Ammon's horn (tissue), 1 donor: Measurements from ENCODE around the gene CADPS2.

Experiments used
- DNase-seq: peaks from one replicate; pipeline ENCODE4 v3.0.0-alpha.2; 2016; ENCODE audit warnings: low spot score

CADPS2 gene

DNA sequence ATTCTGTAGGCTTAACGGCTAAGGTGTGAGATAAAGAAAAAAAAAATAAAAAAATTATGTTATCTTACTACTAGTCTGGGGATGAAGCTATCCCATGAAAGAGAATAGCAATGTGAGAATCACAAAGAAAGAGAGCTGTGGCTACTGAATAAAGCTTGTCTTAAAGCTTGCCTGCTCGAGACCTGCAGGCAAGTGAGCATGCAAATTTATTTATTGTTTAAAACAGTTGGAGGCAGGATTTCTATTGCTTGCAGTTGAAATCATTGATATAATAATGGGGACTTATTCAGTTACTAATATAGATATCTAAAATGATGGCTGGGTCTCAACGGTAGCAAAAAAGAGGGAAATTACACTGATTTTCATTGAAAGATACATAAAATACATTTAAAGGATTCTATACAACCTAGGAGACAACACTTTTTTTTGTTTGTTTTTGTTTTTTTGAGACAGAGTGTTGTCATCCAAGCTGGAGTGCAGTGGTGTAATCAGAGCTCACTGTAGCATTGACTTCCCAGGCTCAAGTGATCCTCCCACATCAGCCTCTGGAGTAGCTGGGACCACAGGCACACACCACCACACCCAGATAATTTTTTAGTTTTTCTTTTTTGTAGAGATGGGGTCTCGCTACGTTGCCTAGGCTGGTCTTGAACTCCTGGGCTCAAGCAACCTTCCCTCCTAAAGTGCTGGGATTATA, 437.2 kb downstream of the CADPS2 start:
- no peak for DNase-seq

DNA sequence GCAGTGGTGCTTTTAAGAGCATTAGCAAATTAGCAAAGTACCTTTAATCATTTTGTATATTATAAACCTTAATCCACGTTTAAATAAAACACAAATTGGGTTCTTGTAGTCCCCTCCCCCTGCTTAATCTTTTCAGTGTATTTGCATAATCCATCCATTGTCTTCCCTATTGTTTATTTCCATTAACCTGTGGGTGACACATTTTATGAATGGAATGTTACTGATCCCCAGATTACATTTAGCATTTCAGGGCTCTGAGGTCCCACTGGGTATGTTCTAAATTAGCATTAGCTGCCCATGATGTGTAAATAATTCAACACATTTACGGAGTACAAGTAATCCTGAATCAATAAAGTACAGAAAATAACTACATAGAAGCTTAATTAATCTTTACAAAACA, 443.3 kb downstream of the CADPS2 start:
- DNase-seq, result no peak

GRCh38 chr7:122438492-122438891, 447.8 kb downstream of the CADPS2 start:
- DNase-seq, result no peak

DNA sequence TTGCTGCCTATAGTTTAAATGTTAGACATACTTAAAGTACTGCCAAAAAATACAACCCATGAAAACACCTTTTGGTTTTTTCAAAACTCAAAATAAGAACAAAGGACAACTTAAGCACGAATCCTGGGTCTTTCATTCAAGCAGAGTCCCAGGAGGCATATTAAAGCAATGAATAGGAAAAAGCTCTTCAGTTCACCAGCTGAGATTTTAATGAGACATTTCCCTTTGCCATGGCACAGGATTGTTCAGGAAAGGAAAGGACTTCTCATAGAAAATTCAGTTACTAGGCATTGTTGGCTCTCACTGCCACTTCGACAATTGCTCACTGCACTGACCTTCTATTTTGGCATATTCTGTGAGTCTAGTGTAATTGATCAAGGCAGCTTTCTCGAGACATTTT, 448.3 kb downstream of the CADPS2 start:
- peak; percentile 12 for DNase-seq

- DNase-seq, result no peak
These were observed 452.5 kb downstream of the CADPS2 start for GRCh38 chr7:122433765-122434164.

DNA sequence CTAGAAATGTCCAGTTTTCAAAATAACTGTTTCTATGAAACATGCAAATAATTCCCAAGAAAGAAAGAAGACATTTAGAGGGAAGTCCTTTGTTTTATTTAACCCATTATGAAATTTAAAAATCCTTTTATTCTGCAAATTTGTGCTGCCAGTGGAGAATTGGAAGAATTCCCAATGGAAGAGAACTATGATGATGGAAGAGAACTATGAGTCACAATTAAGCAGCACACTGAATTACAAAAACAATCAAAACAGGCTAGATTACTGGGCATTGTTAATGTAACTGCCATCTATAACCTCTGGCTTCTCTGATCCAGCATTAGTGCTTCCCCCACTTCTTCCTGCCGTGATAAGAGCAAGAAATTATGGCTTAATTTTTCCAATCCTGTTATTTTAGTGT, 455.6 kb downstream of the CADPS2 start:
- peak; percentile 17 for DNase-seq

DNA sequence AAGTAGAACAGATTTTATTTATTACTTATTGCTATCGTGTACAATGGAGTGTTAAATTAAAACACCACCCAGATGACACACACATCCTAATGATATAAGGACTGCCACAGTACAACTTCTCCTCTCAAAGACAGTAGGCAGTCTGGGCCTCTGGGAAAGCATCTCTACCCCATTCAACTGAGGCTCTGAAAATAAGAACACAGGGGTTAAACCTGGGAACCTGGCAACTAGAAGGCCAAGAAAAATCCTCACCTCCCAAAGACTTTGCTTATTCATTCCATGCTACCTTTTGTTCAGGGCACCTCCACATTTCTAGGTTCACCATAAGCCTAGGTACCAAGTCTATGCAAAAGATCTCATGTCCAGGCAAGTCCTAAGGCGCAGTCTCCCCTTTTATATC, 456.3 kb downstream of the CADPS2 start:
- no peak for DNase-seq

- DNase-seq, result no peak
These were observed 460.5 kb downstream of the CADPS2 start for GRCh38 chr7:122425731-122426130.

- DNase-seq, result no peak
These were observed 462.7 kb downstream of the CADPS2 start for GRCh38 chr7:122423591-122423990.

GRCh38 chr7:122416336-122416735, 469.9 kb downstream of the CADPS2 start:
- DNase-seq, result no peak

- DNase-seq, result no peak
These were observed 470.8 kb downstream of the CADPS2 start for GRCh38 chr7:122415510-122415909.

DNA sequence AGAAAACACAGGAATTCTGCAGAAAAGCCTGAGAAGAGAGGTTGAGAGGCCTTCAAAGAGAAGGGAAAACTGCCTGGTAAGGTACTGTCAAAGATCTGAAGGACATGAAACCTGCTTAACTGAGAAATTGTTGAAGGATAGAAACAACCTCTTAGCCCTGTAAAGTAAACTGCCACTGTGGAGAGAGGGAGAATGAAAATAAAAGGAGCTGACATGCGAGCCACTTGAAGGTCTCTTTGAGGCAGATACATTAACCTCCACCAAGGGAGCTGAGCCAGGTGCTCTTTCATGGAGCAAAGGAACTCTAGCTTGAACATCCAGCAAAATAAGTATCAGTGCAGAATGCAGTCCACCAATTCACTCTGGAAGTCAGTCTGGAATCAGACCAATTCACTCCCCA, 472.9 kb downstream of the CADPS2 start:
- DNase-seq, result no peak

DNA sequence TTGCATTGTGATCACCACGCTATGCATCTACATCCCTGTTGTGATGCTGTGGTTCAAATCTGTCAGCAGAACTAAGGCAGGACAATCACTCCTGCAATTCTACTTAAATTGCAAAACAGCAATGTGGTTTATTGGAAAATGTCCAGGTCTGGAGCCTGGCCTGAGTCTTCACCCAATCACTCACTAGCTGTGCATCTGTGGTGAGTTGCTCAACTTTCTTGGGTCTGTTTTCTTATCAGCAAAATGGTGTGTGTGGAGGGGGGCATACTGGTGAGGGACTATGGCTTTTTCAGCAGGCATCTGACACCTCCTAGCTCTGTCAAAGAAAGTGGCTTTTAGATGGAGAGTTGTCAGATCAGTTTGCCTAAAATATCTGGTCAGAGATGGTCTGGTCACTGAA, 473.4 kb downstream of the CADPS2 start:
- no peak for DNase-seq

DNA sequence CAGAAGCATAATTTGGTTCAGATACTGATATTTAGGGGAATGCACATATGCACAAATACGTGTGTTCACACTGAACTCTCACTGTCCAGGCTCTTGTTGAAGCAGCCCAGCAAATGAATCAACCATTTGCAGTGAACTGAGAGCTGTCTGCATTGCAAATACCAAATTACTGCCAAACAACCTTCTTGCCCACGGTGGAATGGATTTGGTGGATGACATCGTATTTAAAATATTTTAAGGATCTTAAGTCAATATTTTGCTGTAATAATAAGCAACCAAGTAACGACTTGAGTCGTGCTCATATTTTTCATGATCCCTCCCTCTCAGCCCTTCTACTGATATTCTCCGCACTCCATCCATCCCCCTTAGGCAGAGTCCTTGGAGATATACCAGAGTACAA, 473.8 kb downstream of the CADPS2 start:
- DNase-seq, result no peak

DNA sequence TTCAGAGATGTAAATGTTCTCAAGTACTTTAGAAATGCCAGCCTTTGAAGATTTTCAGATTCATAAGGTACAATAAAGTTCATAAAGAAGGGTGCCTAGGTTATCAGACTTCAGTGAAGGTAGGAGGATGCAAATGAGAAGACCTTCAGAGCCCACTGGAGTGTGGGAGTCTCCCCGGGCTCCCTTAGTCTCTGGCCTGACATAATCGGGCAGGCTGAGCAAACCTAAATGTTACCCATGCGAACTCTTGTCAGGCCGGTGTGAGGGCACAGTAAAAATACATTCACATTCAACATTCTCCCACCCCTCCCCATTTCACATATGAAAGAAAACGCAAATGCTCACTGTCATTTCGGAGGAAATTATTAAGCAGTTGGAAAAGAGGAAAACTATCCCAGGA, 479.1 kb downstream of the CADPS2 start:
- DNase-seq, result no peak

- no peak for DNase-seq
These were observed 483.1 kb downstream of the CADPS2 start for GRCh38 chr7:122403113-122403512.

GRCh38 chr7:122402235-122402634, 484.0 kb downstream of the CADPS2 start:
- DNase-seq, result no peak

GRCh38 chr7:122397381-122397780, 488.9 kb downstream of the CADPS2 start:
- no peak for DNase-seq

GRCh38 chr7:122394512-122394911, 491.7 kb downstream of the CADPS2 start:
- no peak for DNase-seq

DNA sequence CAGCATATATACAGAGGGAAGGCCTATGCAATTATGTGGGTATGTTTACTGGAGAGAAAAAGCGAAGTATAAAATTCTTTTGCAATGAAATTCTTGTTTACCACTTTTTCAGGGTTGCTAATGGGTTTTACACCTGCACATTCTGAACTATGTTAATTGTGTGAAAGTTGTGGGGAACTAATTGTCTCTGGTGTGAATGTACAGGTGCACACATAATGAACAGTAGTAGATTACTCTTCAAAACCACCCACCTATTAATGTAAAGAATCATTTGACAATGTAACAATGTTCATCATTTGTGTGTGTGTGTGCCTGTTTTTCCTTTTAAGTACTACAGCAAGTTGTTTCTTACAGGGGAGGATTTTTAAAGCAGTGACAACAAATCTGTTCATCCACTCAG, 501.7 kb downstream of the CADPS2 start:
- DNase-seq, result no peak

- DNase-seq, result no peak
These were observed 502.3 kb downstream of the CADPS2 start for GRCh38 chr7:122383934-122384333.

DNA sequence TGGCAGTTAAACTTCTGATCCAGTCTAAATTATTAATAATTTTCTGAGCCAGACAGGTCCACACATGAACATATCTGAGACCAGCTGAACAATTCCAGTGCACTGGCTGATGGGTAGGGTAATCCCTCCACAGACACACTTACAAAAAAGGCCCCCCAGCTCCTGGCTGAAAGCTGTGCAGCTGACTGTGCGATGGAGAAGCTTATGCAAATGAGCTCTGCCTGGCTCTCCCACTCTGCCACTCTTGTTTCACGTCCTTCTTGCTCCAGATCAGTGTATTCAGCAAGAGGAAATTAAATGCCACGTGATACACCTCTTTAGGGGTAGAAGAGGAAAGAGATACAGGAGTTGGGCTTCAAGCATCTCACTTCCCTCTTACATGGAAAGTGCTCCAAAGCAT, 505.3 kb downstream of the CADPS2 start:
- DNase-seq, result no peak

DNA sequence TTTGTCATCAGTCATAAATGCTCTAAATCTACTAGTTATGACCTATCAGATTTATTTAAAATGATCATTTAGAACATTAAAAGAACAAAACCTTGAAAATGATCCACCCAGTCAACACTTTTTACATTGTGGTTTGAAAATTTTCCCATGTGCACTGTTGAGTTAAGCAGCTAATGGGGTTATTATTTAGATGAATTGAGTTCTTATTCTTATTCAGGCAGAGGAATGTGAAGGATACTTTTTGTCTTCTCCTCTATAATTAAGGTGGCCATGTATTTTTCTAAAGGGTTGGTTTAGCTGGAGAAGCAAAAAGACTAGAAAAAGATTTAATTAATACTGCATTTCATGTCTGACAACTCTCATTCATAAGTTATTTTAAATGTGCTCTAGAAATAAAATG, 506.8 kb downstream of the CADPS2 start:
- DNase-seq, result no peak

DNA sequence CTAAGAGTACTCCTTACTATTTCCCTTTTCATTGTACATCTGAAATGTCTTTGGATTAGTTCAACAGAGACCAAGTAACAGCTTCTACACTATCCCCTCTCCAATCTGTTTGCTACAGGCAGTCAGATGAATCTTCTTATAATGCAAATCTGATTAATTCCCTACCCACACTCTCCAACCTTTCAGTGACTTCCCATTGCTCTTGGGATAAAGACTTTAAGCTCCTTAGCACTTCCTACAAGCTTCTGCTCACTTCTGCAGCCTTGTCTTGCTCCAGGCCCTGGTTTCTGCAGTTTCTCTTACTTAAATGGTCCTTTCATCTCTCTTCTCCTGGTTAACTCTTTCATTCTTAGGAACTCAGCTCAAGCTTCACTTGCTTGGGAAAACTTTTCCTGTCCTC, 516.5 kb downstream of the CADPS2 start:
- no peak for DNase-seq
